Measurements from ENCODE around the gene NME4. TPM values are rescaled to one million over a fixed set of nuclear protein-coding genes. Genes with fewer than 3 reads are reported as not detected.
A peak's percentile ranks its signal among the peaks of the same experiment; 100 is the strongest.

NME4 gene
- total RNA-seq, 5 donors from 2014 or later (not counting 1 experiment from before 2014, with no cell fraction given): 32.5 to 48.4 (median 41.3) TPM

DNA sequence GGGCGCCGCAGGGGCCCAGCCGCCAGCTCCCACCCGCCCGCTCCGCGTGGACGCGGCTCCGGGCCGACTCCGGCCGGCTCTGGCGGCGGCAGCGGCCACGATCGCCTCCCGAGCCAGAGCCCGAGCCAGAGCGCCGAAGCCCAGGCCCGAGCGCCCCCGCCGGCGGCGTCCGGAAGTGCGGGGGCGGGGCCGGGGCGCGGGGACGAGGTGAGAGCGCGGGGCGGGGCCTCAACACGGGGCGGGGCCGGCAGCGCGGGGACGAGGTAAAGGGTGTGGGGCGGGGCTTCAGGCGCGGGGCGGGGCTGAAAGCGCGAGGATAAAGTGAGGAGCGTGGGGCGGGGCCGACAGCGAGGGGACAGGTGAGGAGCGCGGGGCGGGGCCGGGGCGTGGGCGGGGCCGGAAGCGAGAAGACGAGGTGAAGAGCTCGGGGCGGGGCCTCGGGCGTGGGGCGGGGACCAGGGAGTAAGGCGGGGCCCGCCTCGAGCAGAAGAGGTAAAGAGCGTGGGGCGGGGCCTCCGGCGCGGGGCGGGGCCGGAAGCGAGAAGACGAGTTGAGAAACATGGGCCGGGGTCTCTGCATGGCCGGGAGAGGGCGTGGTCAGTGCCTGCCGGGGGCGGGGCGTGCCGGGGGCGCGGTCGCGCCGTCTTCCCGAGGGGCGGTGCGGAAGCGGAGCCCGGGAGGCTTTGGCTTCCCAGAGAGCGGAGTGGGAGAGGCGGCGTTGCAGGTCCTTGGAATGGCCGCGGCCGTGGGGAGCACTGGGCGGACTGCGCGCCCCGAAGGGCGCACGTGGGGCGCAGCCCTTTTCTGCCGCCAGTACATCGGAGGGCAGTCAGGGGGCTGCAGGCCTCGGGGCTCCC, 44.2 kb upstream of the NME4 start, which contains the start of gene AXIN1:
Gene AXIN1, minus strand, starts transcription at position 177 of the 857 bp plus-strand sequence. CDS start 5,698 bp downstream, outside the sequence.
- Histone ChIP-seq H3K36me3 (ENCODE audit: control insufficient read depth in 2 of 2, extremely low read depth in 1 of 2, insufficient read depth in 1 of 2, low read length in 1 of 2) (peaks cover 0 to 8% of the 10 kb centered on the region in 2 donors), H3K9me3 (no peaks in the 10 kb centered on the region), H3K4me1 (ENCODE audit: control insufficient read depth in 1 of 2, extremely low read depth in 1 of 2, insufficient read depth in 2 of 2, low read length in 2 of 2) (peaks cover 21 to 76% of the 10 kb centered on the region in 2 experiments), H3K27me3 (replicated peaks in 1 of 2; ENCODE audit: control insufficient read depth in 2 of 2, extremely low read depth in 1 of 2, insufficient read depth in 2 of 2, low read length in 1 of 2) (no peaks in the 10 kb centered on the region), H3K4me3 (ENCODE audit: control insufficient read depth in 1 of 2, extremely low read depth in 1 of 2, low read length in 1 of 2) (peak within 1 kb of the TSS; percentile 54 to 74), H3K27ac (ENCODE audit: low read length) (peak within 1 kb of the TSS; percentile 80)
- ChIA-PET CTCF (interaction anchor here (0.6 to 1.5 kb wide), 11 partner anchors 10 to 367 kb away, joined by 3 to 14 read pairs (median 4); partner anchors contain the start of genes FAM234A (in 1 of the 2) and MRPL28 (in 1 of the 2)), POLR2A (interaction anchor here in 1 of 2 donors (0.5 to 0.7 kb wide), 6 partner anchors 30 to 1140 kb away, joined by 3 to 6 read pairs (median 4); partner anchors contain the start of genes DECR2 and FAM234A)
- Mint-ChIP-seq H3K27ac (peak within 1 kb of the TSS; percentile 84 to 96), H3K4me1 (peaks cover 52 to 60% (median 56%) of the 10 kb centered on the region in 3 donors), H3K4me3 (peak within 1 kb of the TSS; percentile 82 to 86 (median 84)), H3K36me3 (peaks cover 8% of the 10 kb centered on the region), H3K27me3 (no peaks in the 10 kb centered on the region), H3K9me3 (no peaks in the 10 kb centered on the region)
- WGBS (ENCODE audit: insufficient coverage): 2% methylated on average over 89 of the region's 113 CpGs
- peak; percentile 96 to 100 (median 100) for DNase-seq
- ATAC-seq (replicated peaks in 1 of 4): peak; percentile 79 to 85 (median 80)

DNA sequence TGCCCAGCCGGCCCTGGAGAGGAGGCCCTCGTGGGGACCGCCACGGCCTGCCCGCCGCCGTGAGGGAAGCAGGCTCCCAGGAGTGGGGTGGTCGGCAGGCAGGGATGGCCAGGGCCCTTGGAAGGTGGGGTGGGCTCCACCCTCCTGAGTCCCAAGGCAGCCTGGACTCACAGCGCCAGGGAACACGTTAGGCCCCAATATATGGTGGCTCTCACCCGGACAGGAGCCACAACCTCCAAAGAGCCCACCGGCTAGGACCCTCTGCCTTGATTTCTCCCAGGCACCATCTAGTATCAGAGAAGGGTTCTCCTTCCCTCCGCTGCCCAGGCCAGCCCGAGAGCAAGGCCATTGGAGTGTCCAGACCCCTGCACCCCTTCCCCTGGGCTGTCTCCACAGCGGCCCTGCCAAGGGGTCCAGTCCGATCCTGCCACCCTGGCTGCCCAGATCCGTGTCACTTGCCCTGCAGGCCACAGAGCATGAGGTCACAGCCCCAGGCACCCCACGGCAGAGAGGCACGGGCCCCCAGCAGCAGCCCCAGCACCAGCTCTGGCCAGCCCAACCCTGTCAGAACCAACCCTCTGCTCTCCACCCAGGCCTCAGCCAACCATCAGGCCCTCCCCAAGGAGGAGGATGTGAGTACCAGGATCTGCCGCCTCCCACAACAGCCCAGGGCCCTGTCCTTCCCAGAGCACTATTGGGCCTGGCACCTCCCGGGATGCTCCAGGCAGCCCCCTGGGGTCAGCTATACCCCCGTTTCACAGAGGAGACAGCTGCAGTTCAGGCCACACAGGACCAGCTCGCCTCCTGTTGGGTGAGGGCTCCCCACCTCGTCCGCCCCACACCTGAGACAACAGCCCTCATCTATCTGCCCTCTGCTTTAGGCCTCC, 43.4 kb upstream of the NME4 start:
- no peak for ATAC-seq (replicated peaks in 1 of 4)
- Histone ChIP-seq H3K27ac (ENCODE audit: low read length) (peak overlapping the region; percentile 80), H3K4me1 (ENCODE audit: control insufficient read depth in 1 of 2, extremely low read depth in 1 of 2, insufficient read depth in 2 of 2, low read length in 2 of 2) (peaks cover 21 to 67% of the 10 kb centered on the region in 2 experiments), H3K4me3 (ENCODE audit: control insufficient read depth in 1 of 2, extremely low read depth in 1 of 2, low read length in 1 of 2) (peak overlapping the region; percentile 4 to 54), H3K9me3 (no peaks in the 10 kb centered on the region), H3K36me3 (ENCODE audit: control insufficient read depth in 2 of 2, extremely low read depth in 1 of 2, insufficient read depth in 1 of 2, low read length in 1 of 2) (peaks cover 0 to 8% of the 10 kb centered on the region in 2 donors), H3K27me3 (replicated peaks in 1 of 2; ENCODE audit: control insufficient read depth in 2 of 2, extremely low read depth in 1 of 2, insufficient read depth in 2 of 2, low read length in 1 of 2) (no peaks in the 10 kb centered on the region)
- CTCF ChIA-PET: interaction anchor here (0.6 to 1.5 kb wide), 7 partner anchors 17 to 171 kb away, joined by 3 to 14 read pairs (median 4); partner anchors contain the start of genes FAM234A (in 1 of the 2) and MRPL28 (in 1 of the 2)
- H3K36me3 Mint-ChIP-seq: peaks cover 8% of the 10 kb centered on the region
- no peaks in the 10 kb centered on the region for H3K27me3 Mint-ChIP-seq
- peak overlapping the region; percentile 84 to 96 for H3K27ac Mint-ChIP-seq
- peak overlapping the region; percentile 48 to 84 (median 73) for H3K4me3 Mint-ChIP-seq
- 71% methylated on average over 24 of the region's 25 CpGs for WGBS (ENCODE audit: insufficient coverage)
- DNase-seq: peak in 5 of 35 experiments; percentile 16 to 35 (median 20)
- H3K4me1 Mint-ChIP-seq: peaks cover 44 to 51% (median 47%) of the 10 kb centered on the region in 3 donors
- POLR2A ChIA-PET: interaction anchor here in 1 of 2 donors (0.6 kb wide), 3 partner anchors 119 to 238 kb away, joined by 3 to 6 read pairs (median 4); partner anchors contain the start of gene FAM234A
- H3K9me3 Mint-ChIP-seq: no peaks in the 10 kb centered on the region

DNA sequence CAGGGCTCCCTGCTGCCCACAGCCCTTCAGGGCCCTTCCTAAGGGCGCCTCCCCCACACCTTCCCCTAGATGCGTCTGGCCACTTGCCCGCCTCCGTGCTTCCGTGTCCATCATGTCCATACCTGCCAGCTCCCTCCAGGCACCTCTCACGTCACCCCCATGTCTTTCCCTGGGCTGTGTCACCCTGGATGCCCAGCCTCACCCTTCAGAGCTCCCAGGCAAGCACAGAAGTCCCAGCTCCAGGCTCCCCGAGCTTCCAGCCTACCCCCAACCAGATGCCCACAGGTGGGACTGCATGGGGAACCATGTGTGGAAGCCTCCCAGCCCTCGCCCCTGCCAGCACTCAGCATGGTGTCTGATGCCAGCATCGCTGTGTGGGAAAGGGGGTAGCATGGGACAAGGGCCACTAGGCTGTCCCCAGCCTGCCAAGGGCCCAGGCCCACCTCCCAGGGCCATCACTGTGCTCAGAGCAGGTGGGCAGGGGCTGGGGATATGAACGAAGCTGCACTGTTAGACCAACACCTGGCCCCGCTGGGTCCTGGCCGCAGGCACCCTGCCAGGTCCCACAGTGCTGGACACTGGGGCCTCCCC, 42.6 kb upstream of the NME4 start:
- POLR2A ChIA-PET: interaction anchor here in 1 of 2 donors (0.6 kb wide), 1 partner anchor 112 kb away, joined by 7 read pairs; no protein-coding TSS in a partner anchor

DNA sequence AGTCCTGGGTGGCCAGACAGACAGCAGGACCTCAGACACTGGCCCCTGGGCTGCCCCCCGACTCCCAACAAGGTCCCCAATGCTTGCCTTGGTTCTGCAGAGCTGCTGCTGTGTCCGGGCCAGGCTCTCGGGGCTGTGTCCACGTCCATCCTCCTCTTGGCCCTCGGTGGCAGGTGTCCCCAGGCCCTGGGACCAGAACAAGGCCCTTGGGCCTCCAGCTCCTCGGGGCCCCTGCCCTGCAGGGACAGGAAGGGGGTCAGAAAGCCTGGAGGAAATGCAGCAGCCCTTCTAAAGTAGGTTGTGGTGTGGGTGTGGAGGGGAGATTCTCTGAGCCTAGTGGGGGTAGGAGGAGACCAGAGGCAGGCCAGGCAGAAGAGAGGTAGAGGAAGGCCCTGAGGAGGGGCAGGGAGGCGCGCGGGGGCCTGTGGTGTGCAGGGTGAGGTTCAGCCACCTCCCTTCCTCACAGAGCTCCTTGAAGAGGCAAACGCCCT, 42.0 kb upstream of the NME4 start:
- Mint-ChIP-seq H3K27me3 (no peaks in the 10 kb centered on the region), H3K36me3 (peaks cover 5% of the 10 kb centered on the region), H3K27ac (peak overlapping the region; percentile 90 to 96), H3K9me3 (no peaks in the 10 kb centered on the region), H3K4me3 (peak overlapping the region; percentile 54 to 84 (median 73)), H3K4me1 (peaks cover 33 to 39% (median 36%) of the 10 kb centered on the region in 3 donors)
- Histone ChIP-seq H3K27ac (ENCODE audit: low read length) (peak overlapping the region; percentile 80), H3K27me3 (replicated peaks in 1 of 2; ENCODE audit: control insufficient read depth in 2 of 2, extremely low read depth in 1 of 2, insufficient read depth in 2 of 2, low read length in 1 of 2) (no peaks in the 10 kb centered on the region), H3K36me3 (ENCODE audit: control insufficient read depth in 2 of 2, extremely low read depth in 1 of 2, insufficient read depth in 1 of 2, low read length in 1 of 2) (peaks cover 0 to 2% of the 10 kb centered on the region in 2 donors), H3K9me3 (no peaks in the 10 kb centered on the region), H3K4me3 (ENCODE audit: control insufficient read depth in 1 of 2, extremely low read depth in 1 of 2, low read length in 1 of 2) (peak overlapping the region; percentile 29 to 54), H3K4me1 (ENCODE audit: control insufficient read depth in 1 of 2, extremely low read depth in 1 of 2, insufficient read depth in 2 of 2, low read length in 2 of 2) (peaks cover 21 to 58% of the 10 kb centered on the region in 2 experiments)
- 62% methylated on average over 5 of the region's 10 CpGs for WGBS (ENCODE audit: insufficient coverage)
- peak in 33 of 35 experiments; percentile 25 to 76 (median 51) for DNase-seq
- ChIA-PET POLR2A (interaction anchor here in 1 of 2 donors (0.6 kb wide), 1 partner anchor 113 kb away, joined by 7 read pairs; no protein-coding TSS in a partner anchor), CTCF (no interaction called here)
- ATAC-seq (replicated peaks in 1 of 4): peak; percentile 18 to 53 (median 25)

More for the DNA sequence above, 42.6 kb upstream of the NME4 start:
- H3K27me3 Mint-ChIP-seq: no peaks in the 10 kb centered on the region
- Histone ChIP-seq H3K27me3 (replicated peaks in 1 of 2; ENCODE audit: control insufficient read depth in 2 of 2, extremely low read depth in 1 of 2, insufficient read depth in 2 of 2, low read length in 1 of 2) (no peaks in the 10 kb centered on the region), H3K27ac (ENCODE audit: low read length) (peak overlapping the region; percentile 80), H3K9me3 (no peaks in the 10 kb centered on the region), H3K36me3 (ENCODE audit: control insufficient read depth in 2 of 2, extremely low read depth in 1 of 2, insufficient read depth in 1 of 2, low read length in 1 of 2) (peaks cover 0 to 6% of the 10 kb centered on the region in 2 donors), H3K4me1 (ENCODE audit: control insufficient read depth in 1 of 2, extremely low read depth in 1 of 2, insufficient read depth in 2 of 2, low read length in 2 of 2) (peaks cover 21 to 63% of the 10 kb centered on the region in 2 experiments), H3K4me3 (ENCODE audit: control insufficient read depth in 1 of 2, extremely low read depth in 1 of 2, low read length in 1 of 2) (peak overlapping the region; percentile 29 to 54)
- peaks cover 39 to 45% (median 43%) of the 10 kb centered on the region in 3 donors for H3K4me1 Mint-ChIP-seq
- CTCF ChIA-PET: no interaction called here
- H3K4me3 Mint-ChIP-seq: peak overlapping the region; percentile 48 to 84 (median 73)
- 92% methylated on average over 6 of the region's 12 CpGs for WGBS (ENCODE audit: insufficient coverage)
- no peak for ATAC-seq (replicated peaks in 1 of 4)
- peaks cover 6% of the 10 kb centered on the region for H3K36me3 Mint-ChIP-seq
- no peaks in the 10 kb centered on the region for H3K9me3 Mint-ChIP-seq
- peak overlapping the region; percentile 90 to 96 for H3K27ac Mint-ChIP-seq
- peak in 2 of 35 experiments; percentile 22 to 28 for DNase-seq

DNA sequence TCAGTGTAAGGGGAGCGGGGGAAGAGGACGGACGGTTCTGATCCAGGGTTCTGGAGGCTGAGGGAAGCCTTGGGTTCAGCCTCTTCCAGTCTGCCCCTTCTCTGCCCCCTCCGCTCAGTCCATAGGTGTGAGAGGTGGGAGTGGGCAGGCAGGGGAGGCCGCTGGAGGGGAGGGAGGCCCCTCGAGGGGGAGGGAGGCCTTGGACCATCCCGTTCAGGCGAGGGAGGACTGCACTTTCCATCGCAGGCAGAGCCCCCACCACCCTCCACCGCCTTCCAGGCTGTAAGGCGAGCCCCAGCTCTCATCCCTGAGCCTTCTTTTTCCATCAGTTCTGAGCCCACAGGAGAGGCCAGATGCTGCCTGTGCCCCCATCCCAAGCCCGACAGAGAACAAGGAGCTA, 40.3 kb upstream of the NME4 start:
- no peaks in the 10 kb centered on the region for H3K36me3 ChIP-seq (ENCODE audit: control insufficient read depth in 2 of 2, extremely low read depth in 1 of 2, insufficient read depth in 1 of 2, low read length in 1 of 2)
- no peaks in the 10 kb centered on the region for H3K9me3 ChIP-seq
- no peak for ATAC-seq (replicated peaks in 1 of 4)
- peak overlapping the region in 1 of 3 donors; percentile 5 for H3K4me3 Mint-ChIP-seq
- no peak for DNase-seq
- no peaks in the 10 kb centered on the region for H3K27me3 Mint-ChIP-seq
- no peaks in the 10 kb centered on the region for H3K9me3 Mint-ChIP-seq
- H3K27ac ChIP-seq (ENCODE audit: low read length): peak overlapping the region; percentile 16
- peak overlapping the region in 1 of 2 donors; percentile 59 for H3K27ac Mint-ChIP-seq
- H3K4me1 ChIP-seq (ENCODE audit: control insufficient read depth in 1 of 2, extremely low read depth in 1 of 2, insufficient read depth in 2 of 2, low read length in 2 of 2): peaks cover 21 to 46% of the 10 kb centered on the region in 2 experiments
- ChIA-PET POLR2A (no interaction called here), CTCF (no interaction called here)
- no peaks in the 10 kb centered on the region for H3K27me3 ChIP-seq (replicated peaks in 1 of 2; ENCODE audit: control insufficient read depth in 2 of 2, extremely low read depth in 1 of 2, insufficient read depth in 2 of 2, low read length in 1 of 2)
- no peaks in the 10 kb centered on the region for H3K36me3 Mint-ChIP-seq
- peaks cover 19 to 28% (median 23%) of the 10 kb centered on the region in 3 donors for H3K4me1 Mint-ChIP-seq
- WGBS (ENCODE audit: insufficient coverage): 94% methylated on average over 4 of the region's 12 CpGs
- H3K4me3 ChIP-seq (ENCODE audit: control insufficient read depth in 1 of 2, extremely low read depth in 1 of 2, low read length in 1 of 2): no peak overlapping the region
